HG03442 (cell line): ENCODE measurements around the gene SGTA.

ENCODE experiments used
- ATAC-seq: cut with Tn5 transposase; IDR thresholded peaks from one replicate; pipeline ENCODE4 v1.9.1; 2021; ENCODE audit warnings: mild to moderate bottlenecking, moderate library complexity; ENCODE audit not compliant: unreplicated experiment

SGTA gene

DNA sequence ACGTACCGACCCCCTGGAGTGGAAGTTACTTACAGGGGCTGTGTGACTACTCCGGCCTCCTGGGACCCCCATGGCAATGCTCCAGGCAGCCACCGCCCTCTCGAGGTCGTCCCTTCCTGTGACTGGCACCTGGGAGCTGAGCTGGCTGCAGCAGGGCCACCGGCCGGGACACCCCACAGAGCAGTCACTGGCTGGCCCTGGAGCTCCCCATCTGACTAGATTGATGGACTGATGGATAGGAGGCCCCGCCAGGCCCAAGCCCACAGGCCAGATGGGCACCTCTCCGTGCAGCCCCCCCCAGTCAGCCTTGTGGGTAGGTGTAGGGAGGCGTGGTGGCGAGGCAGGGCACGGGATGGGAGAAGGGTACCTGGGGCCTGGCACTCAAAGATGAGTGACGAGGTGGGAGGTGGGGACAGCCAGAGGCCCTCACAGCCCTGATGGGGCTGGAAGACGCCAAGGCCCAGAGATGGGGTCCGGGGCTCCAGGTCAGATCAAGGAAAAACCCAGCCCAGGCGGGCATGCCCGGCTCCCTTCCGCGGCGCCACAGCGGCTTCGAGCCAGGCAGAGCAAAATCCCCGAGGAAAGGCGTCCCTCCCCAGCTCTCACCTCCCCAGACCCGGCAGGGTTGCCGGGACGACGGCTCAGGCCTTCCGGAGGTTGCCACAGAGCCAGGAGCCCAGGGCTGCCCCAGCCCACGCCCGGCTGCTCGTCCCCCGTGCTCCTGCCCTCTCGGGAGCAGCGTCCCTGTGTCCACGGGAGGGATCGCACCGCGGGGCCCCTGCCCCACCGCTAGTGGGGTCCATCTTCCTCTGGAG is 51.7 kb downstream of the SGTA start:
- ATAC-seq, result no peak

DNA sequence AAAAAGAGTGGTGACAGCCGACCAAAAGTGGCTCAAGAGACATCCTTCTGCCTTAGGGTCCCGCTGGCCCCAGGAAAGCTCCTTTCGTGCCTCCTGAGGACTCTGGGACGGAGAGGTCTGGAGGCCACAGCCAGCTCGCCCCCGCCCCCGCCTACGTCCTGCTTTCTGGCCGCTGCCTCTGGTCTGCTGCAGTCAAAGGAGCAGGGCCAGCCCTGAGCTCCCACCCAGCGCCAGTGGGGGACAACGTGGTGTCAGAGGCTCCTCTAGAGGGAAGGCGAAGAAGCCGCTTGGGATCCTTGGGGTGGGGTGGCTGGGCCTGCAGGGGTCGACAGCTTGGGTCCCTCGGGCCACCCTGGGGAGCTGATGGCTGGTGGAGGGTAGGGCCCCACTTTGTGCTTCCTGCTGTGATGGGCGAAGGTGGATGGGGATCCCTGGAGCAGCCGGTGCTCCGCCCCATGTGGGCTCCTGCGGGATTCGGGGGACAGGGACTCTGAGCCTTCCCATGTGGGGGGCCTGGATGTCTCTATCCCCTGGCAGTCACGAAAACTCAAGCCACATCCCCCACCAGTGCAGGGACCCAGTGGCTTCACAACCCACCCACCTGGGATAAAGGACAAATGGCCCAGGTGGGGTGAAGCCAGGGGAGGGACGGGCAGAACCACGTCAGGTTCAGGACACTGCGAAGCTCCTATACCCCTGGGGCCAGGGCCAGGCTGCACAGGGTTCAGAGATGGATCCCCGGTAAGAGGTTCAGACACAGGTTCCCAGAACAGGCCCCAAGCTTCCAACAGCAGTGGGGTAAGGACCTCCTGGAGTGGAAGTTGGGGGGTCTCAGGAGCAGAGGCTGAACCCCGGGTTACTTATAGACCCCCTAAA is 52.9 kb downstream of the SGTA start:
- ATAC-seq, result no peak

DNA sequence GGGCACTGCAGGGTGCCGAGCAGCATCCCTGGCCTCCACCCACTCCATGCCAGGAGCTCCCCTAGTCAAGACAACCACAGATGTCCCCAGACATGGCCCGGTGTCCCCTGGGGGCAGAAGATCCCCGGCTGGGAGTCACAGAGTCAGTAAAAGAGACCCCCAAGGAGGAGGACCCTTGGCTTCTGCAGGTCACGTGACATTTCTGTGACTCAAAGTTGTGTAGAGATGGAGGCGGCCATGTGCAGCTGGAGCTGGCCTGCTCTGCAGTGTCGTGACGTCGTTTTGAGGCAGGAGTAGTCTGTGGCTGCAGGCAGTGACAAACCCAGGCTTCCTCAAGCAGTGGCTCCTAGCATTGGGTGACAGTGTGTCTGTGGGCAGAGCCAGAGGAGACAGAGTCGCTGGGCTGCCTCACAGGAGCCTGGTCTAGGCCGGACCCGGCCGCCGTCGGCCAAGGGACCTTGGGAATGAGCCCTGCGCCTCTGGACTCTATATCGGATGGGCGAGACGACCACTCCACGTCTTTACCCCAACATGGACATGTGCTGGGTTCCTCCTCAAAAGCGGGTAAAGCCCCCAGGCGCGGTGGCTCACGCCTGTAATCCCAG is 54.2 kb downstream of the SGTA start:
- no peak for ATAC-seq

DNA sequence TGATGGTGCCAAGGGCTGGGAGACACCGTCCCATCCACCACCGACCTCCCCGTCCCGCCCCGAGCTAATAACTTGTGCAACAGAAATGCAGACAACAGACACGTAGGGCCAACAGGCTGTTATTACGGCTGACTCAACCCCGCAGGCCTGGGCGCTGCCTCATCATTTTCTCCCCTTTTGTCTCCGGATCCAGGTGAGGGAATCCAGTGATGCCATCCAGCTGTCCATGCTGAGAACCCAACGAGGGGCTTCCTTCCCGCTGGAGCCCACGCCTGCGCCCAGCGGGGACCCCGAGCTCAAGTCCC is 55.5 kb downstream of the SGTA start:
- no peak for ATAC-seq

DNA sequence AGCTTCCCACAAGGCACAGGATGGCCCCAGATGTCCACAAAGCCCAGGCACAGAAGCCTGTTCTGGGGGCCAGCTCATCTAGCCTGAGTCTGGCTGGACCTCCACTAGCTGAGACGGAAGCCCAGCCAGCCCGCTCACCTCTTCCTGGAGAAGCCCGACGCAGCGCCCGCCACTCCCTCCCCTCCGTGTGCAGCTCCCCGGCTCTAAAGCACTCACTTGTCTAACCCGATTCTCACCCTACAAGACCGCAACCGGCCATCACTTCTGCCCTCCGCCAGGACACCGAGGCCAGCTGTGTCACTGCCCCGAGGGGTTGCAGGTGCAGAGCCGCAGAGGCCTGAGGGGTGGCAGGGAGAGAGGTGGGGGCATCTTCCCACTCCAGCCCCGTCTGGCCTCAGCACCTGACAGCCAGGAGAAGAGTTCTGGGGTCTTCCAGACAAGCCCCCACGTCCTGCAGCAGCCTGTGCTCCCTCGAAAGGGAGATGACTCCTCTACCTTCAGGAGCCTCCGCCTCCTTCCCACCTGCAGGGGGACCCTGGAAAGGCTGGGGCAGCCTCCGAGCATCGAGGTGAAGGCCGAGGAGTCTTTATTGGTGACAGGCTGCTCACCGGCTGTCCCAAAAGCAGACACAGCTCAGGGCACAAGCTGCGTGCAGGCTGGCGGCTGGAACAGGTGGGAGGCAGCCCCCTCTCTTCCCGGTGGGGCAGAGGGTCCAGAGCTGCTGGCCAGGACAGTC is 56.0 kb downstream of the SGTA start:
- ATAC-seq, result no peak

DNA sequence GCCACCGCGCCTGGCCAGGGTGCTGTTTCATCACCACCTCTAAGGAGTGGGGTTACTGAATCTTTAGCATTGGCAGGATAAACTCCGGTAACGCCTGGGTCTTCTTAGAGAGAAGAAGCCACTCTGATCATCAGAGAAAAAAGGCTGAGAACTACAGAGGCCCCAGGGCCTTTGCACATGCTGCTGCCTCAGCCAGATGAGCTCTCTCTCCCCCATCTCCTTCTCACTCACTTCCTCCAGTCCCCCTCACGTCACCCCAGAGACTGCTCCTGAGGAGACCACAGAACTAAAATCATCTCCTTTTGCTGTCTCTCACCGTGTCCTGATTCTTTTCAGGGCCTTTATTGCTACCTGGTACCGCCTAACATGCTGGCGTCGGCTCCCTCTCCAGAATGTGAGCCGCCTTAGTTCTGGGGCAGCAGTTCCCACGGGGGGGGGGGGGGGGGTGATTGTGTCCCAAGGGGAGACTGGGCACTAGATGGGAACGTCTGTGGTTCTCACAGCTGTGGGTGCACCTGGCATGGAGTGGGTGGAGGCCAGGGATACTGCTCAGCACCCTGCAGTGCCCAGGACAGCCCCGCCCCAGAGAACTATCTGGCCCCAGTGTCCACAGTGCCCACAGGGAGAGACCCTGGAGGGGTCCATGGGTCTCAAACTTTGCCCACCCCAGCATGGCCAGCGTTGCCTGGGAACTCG is 56.8 kb downstream of the SGTA start:
- no peak for ATAC-seq

DNA sequence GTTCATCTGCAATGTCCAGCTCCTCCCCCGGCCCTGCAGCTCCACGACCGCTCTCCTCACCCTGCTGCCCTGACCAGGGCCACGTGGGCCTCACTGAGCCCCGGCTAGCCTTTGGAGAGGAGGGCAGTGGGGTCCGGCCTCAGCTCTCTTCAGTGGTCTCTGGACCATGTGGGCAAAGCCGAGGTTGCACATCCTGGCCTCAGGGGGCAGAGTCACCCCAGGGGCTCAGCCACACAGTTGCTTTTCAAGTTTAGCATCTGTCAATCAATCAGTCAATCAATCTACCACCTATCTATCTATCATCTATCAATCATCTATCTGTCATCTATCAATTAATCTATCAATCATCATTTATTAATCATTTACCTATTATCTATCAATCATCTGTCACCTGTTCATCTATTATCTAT is 58.9 kb downstream of the SGTA start:
- no peak for ATAC-seq

DNA sequence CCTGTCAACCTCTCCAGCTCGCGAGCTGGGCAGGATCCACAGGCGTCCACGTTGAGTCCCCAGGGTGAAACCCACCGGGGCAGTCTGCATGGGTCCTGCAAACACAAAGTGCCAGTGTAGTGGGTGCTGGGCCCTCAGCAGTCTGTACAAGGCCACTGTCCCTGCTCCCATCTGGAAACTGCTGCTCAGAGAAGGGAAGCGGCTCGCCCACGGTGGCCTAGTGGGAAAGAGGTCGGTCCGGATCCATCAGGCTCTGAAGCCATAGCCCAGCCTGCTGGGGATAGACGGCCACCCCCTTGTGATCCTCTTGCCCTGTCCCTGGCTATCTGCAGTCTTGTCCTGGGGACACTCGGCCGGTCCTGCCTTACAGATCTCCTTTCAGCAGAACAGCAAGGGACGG is 59.3 kb downstream of the SGTA start:
- no peak for ATAC-seq

DNA sequence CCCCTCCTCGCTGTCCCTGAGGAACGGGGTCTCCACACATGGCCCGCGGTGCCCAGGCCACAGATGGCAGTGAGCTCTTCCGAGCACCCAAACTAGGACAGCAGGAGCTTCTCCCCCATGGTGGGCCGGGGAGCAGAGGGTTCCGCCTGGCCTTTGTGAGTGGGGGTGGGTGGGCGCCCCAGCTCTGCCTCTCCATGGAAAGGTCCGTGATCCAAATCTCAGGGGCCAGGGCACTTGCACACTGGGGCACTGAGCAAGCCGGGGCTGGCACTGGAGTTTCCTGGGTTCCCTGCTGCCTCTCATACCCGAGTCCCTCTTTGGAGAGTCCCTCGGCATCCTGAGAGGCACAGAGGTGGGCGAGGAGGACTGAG is 59.7 kb downstream of the SGTA start:
- ATAC-seq, result no peak

DNA sequence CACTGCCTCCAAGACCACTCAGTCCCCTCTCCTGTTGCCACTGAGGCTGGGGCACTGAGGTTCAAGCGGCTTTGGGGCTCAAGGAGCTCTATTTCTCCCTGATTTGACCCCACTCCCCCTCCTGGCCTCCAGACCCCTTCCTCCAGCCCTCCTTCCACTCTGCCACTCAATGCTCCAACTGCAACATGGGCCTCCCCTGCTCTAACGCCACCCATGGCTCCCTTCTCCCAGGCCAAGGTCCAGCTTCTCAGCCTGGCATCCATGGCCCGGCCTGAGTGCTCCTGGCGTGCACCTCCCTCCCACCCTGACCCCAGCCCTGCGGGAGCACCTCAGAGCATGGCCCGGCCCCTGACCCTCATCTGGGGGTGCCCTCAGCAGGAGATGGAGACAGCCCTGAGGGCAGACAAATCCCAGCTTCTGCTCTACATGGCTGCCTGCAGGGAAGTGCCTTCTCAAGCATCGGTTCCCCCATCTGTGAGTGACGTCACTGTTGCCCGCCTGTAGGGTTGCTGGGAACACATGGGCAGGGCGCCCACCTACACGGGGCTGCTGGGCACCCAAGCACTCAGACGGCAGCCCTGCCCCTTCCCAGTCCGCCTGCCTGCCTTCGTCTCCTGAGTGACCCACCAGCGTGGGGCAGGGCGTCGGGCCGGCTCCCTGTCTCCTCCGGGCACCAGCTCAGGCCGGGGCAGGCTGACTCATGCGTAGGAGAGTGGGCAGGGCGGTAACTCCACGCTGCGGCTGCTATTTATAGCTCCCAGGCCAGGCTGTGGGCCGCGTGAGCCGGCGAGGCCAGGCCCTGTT is 60.3 kb downstream of the SGTA start:
- no peak for ATAC-seq

DNA sequence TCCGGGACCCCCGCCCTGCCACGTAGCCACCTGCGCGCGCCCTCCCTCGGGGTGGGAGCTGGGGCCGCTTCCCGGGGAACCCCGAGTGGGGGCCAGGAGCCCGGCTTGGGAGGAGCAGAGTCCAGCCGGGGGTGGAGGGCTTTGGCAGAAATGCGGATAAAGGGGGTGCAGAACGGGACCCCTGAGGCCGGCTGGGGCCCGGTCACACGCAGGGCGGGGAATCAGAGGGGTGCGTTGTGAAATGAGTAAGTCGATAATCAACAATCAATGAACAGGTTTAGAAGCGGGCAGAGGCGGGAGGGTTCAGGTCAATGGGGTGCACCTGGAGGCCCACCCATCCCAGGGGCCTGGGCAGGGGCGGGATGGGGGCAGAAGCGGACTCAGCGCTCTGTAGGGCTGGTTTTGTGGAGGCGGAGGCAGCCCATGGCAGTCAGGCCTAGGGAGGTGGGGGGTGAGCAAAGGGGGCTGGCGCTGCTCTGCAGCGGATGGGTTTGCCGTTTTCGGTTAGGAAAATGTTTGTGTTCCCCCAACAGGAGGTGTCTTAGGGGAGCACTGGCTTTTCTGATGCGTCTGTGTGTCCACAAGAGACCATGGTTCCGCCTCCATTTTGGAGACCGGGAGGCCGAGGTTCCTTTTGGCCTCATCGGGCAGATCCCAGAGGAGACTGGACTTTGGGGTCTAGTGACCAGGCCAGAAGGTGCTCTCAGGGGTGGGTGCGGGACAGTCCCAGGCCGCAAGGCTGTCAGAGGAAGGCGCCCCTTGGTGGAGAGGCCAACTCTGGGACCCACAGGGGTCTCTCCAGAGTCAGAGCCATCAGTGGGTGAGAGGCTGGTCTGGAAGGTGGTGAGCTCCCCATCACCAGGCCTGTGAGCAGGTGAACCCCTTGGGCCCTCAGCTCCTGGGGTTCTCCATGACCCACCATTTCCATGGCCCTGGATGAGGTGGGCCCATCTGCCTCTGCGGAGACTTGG is 61.2 kb downstream of the SGTA start:
- no peak for ATAC-seq

DNA sequence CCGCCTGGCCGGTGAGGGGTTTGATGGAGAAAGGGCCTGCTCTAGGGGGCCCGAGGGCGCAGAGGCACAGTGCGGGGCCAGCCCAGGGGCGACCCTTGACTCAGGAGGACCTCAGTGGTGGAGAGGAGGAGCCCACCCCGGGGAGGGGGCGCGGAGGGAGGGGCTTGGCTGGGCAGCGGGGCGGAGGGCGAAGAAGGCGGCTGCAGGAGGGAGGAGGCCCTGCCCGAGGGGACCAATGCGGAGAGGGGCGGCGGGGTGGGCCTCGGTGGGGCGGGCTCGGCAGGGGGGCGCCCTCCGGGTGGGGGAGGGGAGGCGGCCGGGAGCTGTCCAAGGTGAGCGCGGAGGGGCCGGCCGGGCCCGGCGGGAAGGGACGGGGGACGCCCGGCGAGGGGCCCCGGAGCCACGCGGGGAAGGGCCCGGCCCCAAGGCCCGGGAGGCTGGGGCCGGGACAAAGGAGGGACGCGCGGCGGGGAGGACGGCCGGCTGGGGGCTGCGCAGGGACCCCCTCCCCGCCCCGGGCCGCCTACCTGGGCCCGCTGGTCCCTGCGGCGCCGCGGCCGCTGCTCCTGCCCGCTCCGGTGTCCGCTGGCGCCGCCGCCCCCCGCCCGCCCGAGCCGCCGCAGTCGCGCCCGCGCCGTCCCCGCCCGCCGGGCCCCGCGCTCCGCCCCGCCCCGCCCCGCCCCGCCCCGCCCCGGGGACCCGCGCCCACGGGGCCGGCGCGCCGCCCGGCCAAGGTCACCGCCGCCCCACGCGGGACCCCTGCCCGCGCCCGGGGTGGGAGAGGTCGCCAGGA is 62.1 kb downstream of the SGTA start, which contains the start of gene DIRAS1:
Gene DIRAS1 (minus strand): TSS at position 596 of the 793 bp plus-strand sequence. CDS start 3,566 bp downstream, outside the sequence.
- ATAC-seq, result no peak

DNA sequence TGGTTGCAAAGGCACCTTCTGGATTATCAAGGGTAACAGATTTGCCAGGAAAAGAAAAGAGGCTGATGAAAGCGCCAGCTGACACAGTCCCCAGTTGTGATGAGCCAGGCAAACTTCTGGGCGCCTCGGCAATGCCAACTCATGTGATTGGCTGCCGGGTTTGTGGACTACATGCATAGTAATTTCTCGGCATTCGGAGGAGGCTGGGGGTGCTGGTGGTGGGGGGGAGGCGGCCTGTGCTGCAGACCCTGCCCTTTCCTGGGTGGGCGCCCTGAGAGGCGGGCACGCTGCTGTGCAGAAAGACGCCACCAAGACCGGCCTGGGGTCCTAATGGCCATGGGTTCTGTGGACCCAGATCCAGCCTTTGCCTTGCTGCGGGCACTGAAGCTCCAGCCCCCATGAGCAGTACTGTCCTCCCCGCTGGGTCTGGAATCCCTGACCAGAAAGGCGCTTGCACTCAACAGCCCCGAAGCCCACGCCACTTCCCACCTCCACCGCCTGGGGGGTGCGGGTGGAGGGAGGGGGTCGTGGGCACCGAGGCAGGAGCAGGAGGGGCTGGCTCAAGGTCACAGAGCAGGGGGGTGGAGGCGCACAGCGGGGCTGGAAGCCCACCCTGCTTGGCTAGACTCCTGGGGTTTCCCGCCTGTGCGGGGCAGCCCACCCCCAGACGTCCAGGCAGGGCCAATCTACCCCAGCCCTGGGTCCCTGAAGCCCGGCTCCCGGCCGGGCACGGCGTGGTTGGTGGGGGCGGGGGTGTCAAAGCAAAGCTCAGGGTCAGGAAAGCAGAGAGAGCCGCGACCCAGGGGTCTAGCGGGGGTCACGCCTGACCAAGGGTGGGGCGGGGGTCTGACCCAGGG is 62.9 kb downstream of the SGTA start:
- no peak for ATAC-seq

DNA sequence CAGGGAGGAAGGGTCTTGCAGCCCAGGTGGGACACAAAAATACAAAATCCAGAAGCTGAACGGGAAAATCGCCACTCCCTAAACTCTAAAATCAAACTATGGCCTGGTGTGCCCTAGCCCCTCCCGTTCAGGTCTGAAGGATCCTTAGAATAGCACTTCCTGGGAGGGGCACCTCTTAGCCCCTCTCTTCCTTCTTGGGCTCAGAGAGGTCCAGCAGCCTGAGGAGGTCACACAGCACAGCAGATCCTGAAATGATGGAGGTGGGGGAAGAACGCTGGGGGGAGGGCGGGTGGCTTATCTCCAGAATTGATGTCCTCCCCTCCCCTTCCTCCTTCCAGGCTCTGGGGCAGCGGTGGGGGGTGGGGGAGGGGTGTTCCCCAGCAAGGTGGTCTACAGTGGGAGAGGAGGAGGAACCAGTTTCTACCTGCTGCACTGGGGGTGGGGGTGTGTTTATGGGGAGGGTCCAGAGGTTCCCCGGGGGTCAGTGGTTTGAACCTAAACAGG is 63.8 kb downstream of the SGTA start:
- ATAC-seq, result no peak

DNA sequence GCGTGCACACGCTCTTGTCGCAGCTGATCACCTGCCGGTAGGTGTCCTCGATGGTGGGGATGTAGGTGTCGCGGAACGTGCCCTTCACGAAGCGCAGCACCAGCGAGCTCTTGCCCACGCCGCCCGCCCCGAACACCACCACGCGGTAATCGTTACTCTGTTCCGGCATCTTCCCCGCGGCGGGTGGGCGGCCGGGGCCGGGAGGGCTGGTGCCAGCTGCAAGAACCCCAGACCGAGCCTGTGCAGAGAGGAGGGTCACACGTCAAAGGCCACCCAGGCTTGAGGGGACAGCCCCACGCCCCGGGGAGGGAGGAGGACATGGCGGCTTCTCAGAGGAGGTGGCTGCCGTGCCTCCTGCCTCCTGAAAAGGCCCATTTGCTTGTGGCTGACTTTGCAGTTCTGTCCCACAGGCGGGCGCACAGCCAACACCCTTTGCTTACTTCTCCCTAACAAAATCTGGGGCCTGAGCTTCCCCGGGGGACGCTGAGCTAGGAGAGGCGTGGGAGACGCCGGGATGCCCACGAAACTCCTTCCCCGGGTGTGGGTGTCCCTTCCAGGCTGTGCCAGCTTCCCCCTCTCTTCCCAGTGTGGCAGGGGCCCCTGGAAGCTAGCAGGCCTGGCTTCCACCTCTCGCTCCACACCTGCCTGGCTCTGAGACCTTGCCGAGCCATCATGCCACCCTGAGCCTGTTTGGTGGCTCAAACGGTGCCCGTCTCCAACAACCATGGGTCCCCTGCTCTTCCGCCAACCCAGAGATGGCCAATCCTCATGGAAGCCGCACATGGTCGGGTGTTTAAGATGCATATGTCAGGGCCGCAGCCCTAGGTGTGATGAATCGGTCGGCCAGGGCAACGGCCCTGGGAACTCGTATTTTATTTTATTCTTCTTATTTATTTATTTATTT is 65.2 kb downstream of the SGTA start:
- ATAC-seq, result no peak
